Measurements from ENCODE around the gene GRIK5. TPM values are rescaled to one million over a fixed set of nuclear protein-coding genes. Genes with fewer than 3 reads are reported as not detected.

Gene GRIK5
- polyA plus RNA-seq, 1 donor from 2014 or later = 22.4 TPM

DNA sequence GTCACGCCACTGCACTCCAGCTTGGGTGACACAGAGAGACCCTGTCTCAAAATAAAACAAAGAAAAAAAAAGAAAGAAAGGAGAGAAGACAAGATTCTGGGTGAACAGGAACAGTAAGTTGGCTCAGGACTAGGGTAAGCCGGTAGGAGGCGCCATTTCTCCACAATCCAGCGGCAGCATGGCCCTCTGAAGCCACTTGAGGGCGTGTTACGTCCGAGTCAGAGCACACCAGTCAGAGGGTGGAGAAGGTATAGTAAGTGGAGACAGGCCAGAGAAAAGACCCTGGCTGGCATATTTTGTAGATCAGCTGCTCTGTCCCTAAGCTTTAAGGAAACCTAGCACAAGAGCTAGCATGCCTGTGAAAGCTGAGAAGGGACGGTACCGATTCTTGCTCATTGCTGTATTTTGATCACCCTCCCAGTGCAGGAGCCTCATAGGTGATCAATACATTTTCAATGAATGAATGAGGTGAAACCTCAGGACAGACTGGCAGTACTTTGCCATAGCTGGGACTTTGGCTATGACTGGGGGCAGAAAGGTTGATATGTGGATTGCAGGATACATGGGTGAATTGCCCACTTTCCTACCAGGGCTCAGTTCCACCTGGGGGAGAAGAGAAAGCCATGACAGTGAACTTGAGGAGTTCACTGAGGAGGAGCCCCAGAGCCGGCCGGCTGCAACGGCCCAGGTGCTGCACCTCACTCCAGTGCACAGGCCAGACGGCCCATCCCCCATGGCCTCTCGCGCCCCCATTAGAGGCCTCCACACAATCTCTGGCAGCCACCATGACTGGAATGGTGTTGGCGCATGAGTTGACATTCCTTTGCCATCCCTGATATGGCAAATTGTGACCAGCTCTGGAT lies 38.8 kb upstream of the GRIK5 start:
- H3K4me3 ChIP-seq (ENCODE audit: low read length) = no peak overlapping the region
- no peaks in the 10 kb centered on the region for H3K79me2 ChIP-seq (replicated peaks; ENCODE audit: insufficient read depth, low read length)
- TF ChIP-seq REST (IDR thresholded peaks at IDR 0.05; ENCODE audit: borderline replicate concordance) (no peak), RAD21 (conservative IDR thresholded peaks at IDR 0.05) (peak; percentile 95), POLR2AphosphoS5 (IDR thresholded peaks at IDR 0.05) (no peak), TAF1 (IDR thresholded peaks at IDR 0.05; ENCODE audit: low read depth) (no peak), EP300 (conservative IDR thresholded peaks at IDR 0.05; ENCODE audit: poor library complexity, severe bottlenecking) (no peak), EZH2 (IDR thresholded peaks at IDR 0.05; ENCODE audit: borderline replicate concordance, insufficient read depth, low read length, poor library complexity, severe bottlenecking) (no peak), MXI1 (conservative IDR thresholded peaks at IDR 0.05; ENCODE audit: poor library complexity, severe bottlenecking) (peak; percentile 34), CTCF (IDR thresholded peaks at IDR 0.05; ENCODE audit: poor library complexity, severe bottlenecking) (peak; percentile 99), SMC3 (conservative IDR thresholded peaks at IDR 0.05; ENCODE audit: poor library complexity) (peak; percentile 88)
- H4K20me1 ChIP-seq (ENCODE audit: insufficient read depth) = no peaks in the 10 kb centered on the region
- no peaks in the 10 kb centered on the region for H3K36me3 ChIP-seq (ENCODE audit: insufficient read depth, low read length)
- no peaks in the 10 kb centered on the region for H3F3A ChIP-seq (ENCODE audit: insufficient read depth, low read length, poor library complexity, severe bottlenecking)
- H3K9me2 ChIP-seq (ENCODE audit: insufficient read depth, low read length) = no peaks in the 10 kb centered on the region
- H3K9ac ChIP-seq (ENCODE audit: low read length) = no peak overlapping the region
- no peaks in the 10 kb centered on the region for H3K9me3 ChIP-seq (ENCODE audit: low read length)
- no peaks in the 10 kb centered on the region for H3K27me3 ChIP-seq (ENCODE audit: insufficient read depth, low read depth, low read length)
- H3K4me2 ChIP-seq (ENCODE audit: low read length) = no peak overlapping the region
- no peak overlapping the region for H3K27ac ChIP-seq (ENCODE audit: low read length)
- H2AFZ ChIP-seq (ENCODE audit: low read depth, low read length) = no peak overlapping the region

GRCh38 chr19:42105368-42105767 lies 35.4 kb upstream of the GRIK5 start:
- H3K27me3 ChIP-seq (ENCODE audit: insufficient read depth, low read depth, low read length) = no peaks in the 10 kb centered on the region
- H3K9me3 ChIP-seq (ENCODE audit: low read length) = no peaks in the 10 kb centered on the region
- no peak overlapping the region for H3K4me2 ChIP-seq (ENCODE audit: low read length)
- H3K9me2 ChIP-seq (ENCODE audit: insufficient read depth, low read length) = no peaks in the 10 kb centered on the region
- H3K79me2 ChIP-seq (replicated peaks; ENCODE audit: insufficient read depth, low read length) = no peaks in the 10 kb centered on the region
- no peaks in the 10 kb centered on the region for H4K20me1 ChIP-seq (ENCODE audit: insufficient read depth)
- no peaks in the 10 kb centered on the region for H3K36me3 ChIP-seq (ENCODE audit: insufficient read depth, low read length)
- no peaks in the 10 kb centered on the region for H3F3A ChIP-seq (ENCODE audit: insufficient read depth, low read length, poor library complexity, severe bottlenecking)
- no peak overlapping the region for H2AFZ ChIP-seq (ENCODE audit: low read depth, low read length)
- no peak overlapping the region for H3K4me3 ChIP-seq (ENCODE audit: low read length)
- no peak overlapping the region for H3K9ac ChIP-seq (ENCODE audit: low read length)
- H3K27ac ChIP-seq (ENCODE audit: low read length) = no peak overlapping the region
- no peak for TF ChIP-seq POLR2AphosphoS5 (IDR thresholded peaks at IDR 0.05)
- TF ChIP-seq MXI1 (conservative IDR thresholded peaks at IDR 0.05; ENCODE audit: poor library complexity, severe bottlenecking) = no peak
- TF ChIP-seq TAF1 (IDR thresholded peaks at IDR 0.05; ENCODE audit: low read depth) = no peak
- TF ChIP-seq CTCF (IDR thresholded peaks at IDR 0.05; ENCODE audit: poor library complexity, severe bottlenecking) = no peak
- no peak for TF ChIP-seq EZH2 (IDR thresholded peaks at IDR 0.05; ENCODE audit: borderline replicate concordance, insufficient read depth, low read length, poor library complexity, severe bottlenecking)
- TF ChIP-seq RAD21 (conservative IDR thresholded peaks at IDR 0.05) = no peak
- no peak for TF ChIP-seq SMC3 (conservative IDR thresholded peaks at IDR 0.05; ENCODE audit: poor library complexity)
- no peak for TF ChIP-seq EP300 (conservative IDR thresholded peaks at IDR 0.05; ENCODE audit: poor library complexity, severe bottlenecking)
- TF ChIP-seq REST (IDR thresholded peaks at IDR 0.05; ENCODE audit: borderline replicate concordance) = no peak
